Stomach (tissue), 19 donors: ENCODE data around the gene CX3CL1. TPM values are rescaled to one million over a fixed set of nuclear protein-coding genes. Genes with fewer than 3 reads are reported as not detected.

Experiments
- DNase-seq, 2 donors: peaks; one replicate each; pipeline versions ENCODE4 v3.0.0 to v3.0.0-alpha.2; 2013 to 2019
- H3K27ac ChIP-seq, 5 donors: fragments of 200-600 bp in 4 of 5; sonication (generic) in 4 of 5; one replicate each; pipeline ENCODE4 v1.5.1; 2013 to 2019; ENCODE audit warnings: mild to moderate bottlenecking in 1 of 5, moderate library complexity in 1 of 5
- H3K27me3 ChIP-seq, 3 donors: fragments of 200-600 bp; sonication (generic); one replicate each; pipeline ENCODE4 v1.5.1; 2017 to 2019; ENCODE audit warnings: mixed run types in 1 of 3
- H3K36me3 ChIP-seq, 4 donors: fragments of 200-600 bp; sonication (generic); 1 replicate in 3 of 4; 2 replicates in 1 of 4; pipeline ENCODE4 v1.5.1; 2016 to 2019
- H3K4me1 ChIP-seq, 4 donors: fragments of 200-600 bp; sonication (generic); one replicate each; pipeline ENCODE4 v1.5.1; 2016 to 2019
- H3K4me3 ChIP-seq, 4 donors: fragments of 200-600 bp; sonication (generic) in 3 of 4; one replicate each; pipeline ENCODE4 v1.5.1; 2016 to 2019; ENCODE audit warnings: mild to moderate bottlenecking in 1 of 4
- H3K9me3 ChIP-seq, 4 donors: fragments of 200-600 bp; sonication (generic); one replicate each; pipeline ENCODE4 v1.5.1; 2016 to 2019
- CTCF ChIP-seq, 7 experiments: fragments of 450-650 bp in 4 of 7; fragments of 200-600 bp in 3 of 7; sonication (generic) in 3 of 7; IDR thresholded peaks; one replicate each; pipeline ENCODE4 v1.5.1; 2016 to 2019; ENCODE audit warnings: antibody characterized with exemption in 7 of 7, control low read depth in 2 of 7, mild to moderate bottlenecking in 1 of 7
- EP300 ChIP-seq: sonication (generic); formaldehyde crosslinking; IDR thresholded peaks from one replicate; pipeline ENCODE4 v1.6.1; 2017; ENCODE audit warnings: antibody characterized with exemption
- POLR2A ChIP-seq, 4 donors: fragments of 450-650 bp; IDR thresholded peaks; one replicate each; pipeline ENCODE4 v1.6.1; 2016; ENCODE audit warnings: antibody characterized with exemption in 4 of 4, control low read depth in 2 of 4, mild to moderate bottlenecking in 1 of 4, moderate library complexity in 1 of 4
- POLR2AphosphoS5 ChIP-seq, 3 donors: sonication (generic); formaldehyde crosslinking; IDR thresholded peaks; one replicate each; pipeline ENCODE4 v1.6.1; 2016; ENCODE audit warnings: antibody characterized with exemption in 3 of 3
- WGBS, 5 donors: extraction: QIAGEN DNeasy Blood & Tissue Kit in 3 of 5; methylation state at CpG; one replicate each; pipeline versions ENCODE4 v1.1.5 to v1.1.7; 2013 to 2018; 5-methylcytosine and 5-hydroxymethylcytosine counted together
- intact Hi-C: fragments of 100-400 bp; cut with DNase I; formaldehyde crosslinking; loops from one replicate; pipeline ENCODE4 v1.15.1; 2023; ENCODE audit warnings: low total_unique reads
- long read RNA-seq, 10 donors: transcript quantifications; one replicate each; lab custom pipeline, GENCODE V29; 2026
- polyA plus RNA-seq, 3 donors: library from polyadenylated mRNA; stranded (reverse); fragments of 200-250 nt; gene quantifications; one replicate each; pipeline ENCODE4 v1.2.3, GENCODE V29; 2013
- total RNA-seq, 5 donors: library from RNA; depleted of rRNA; stranded (reverse); fragments of >200 nt; gene quantifications; one replicate each; pipeline versions ENCODE4 v1.1.0 to v1.2.3, GENCODE V29; 2014 to 2016
- donor health status: healthy with polysubstance abuse.
- donor health status: Bipolar disorder and iron deficiency.
- donor health status: healthy.

Gene CX3CL1
- total RNA-seq = 10 to 100 TPM in 1 of 5 donors, 1 to 10 TPM in 2, not detected in 2; 1.3 to 43.8 (median 7.1) TPM
- polyA plus RNA-seq = 10 to 100 TPM in 1 of 3 donors, 1 to 10 TPM in 2; 3.2 to 11.5 (median 6.4) TPM
- long read RNA-seq, donor 1, partial matches to known transcripts = 6 of 12 reads
- long read RNA-seq, donor 1, other reads (novel, unspliced or antisense) = 6 of 12 reads
- long read RNA-seq, donor 2 = 0 reads
- long read RNA-seq, donor 3 = 0 reads
- long read RNA-seq, donor 4 = 0 reads
- long read RNA-seq, donor 5, partial matches to known transcripts = 0 of 1 reads
- long read RNA-seq, donor 5, other reads (novel, unspliced or antisense) = 0 of 1 reads
- long read RNA-seq, donor 6, partial matches to known transcripts = 0 of 4 reads
- long read RNA-seq, donor 6, other reads (novel, unspliced or antisense) = 0 of 4 reads
- long read RNA-seq, donor 7 = 0 reads
- long read RNA-seq, donor 8 = 0 reads
- long read RNA-seq, donor 9 = 0 reads
- long read RNA-seq, donor 10, partial matches to known transcripts = 0 of 1 reads
- long read RNA-seq, donor 10, other reads (novel, unspliced or antisense) = 0 of 1 reads

- 15 to 24% (median 16%) methylated on average over 18 to 23 of the region's 23 CpGs for WGBS, 5 donors
- Histone ChIP-seq H3K27me3 (peaks cover 0 to 7% (median 0%) of the 10 kb centered on the region in 3 donors), H3K4me3 (peak within 1 kb of the TSS; percentile 42 to 50 (median 46)), H3K36me3 (no peaks in the 10 kb centered on the region), H3K4me1 (peaks cover 12 to 38% (median 24%) of the 10 kb centered on the region in 4 donors), H3K9me3 (no peaks in the 10 kb centered on the region), H3K27ac (peak within 1 kb of the TSS; percentile 60 to 84 (median 79))
- peak; percentile 40 to 91 for DNase-seq
- intact Hi-C loops = no loop called here
- TF ChIP-seq POLR2A (IDR thresholded peaks at IDR 0.05) (no peak), POLR2AphosphoS5 (IDR thresholded peaks at IDR 0.05) (peak; percentile 53 to 83 (median 71))
These were observed at the start of gene CX3CL1 for GRCh38 chr16:57372372-57373116. TSS of gene CX3CL1 (plus strand) at chr16:57372490. CDS start at chr16:57372569, 79 bp downstream.

- TF ChIP-seq EP300 (no peak), CTCF (IDR thresholded peaks at IDR 0.05) (no peak), POLR2AphosphoS5 (IDR thresholded peaks at IDR 0.05) (no peak)
- 58 to 74% (median 66%) methylated on average over 2 of the region's 2 CpGs for WGBS, 5 donors
- no peaks in the 10 kb centered on the region for H3K4me1 ChIP-seq
These were observed 47.5 kb upstream of the CX3CL1 start for GRCh38 chr16:57324749-57325148.

GRCh38 chr16:57325458-57325857 lies 46.8 kb upstream of the CX3CL1 start:
- Histone ChIP-seq H3K36me3 (no peaks in the 10 kb centered on the region), H3K4me1 (no peaks in the 10 kb centered on the region), H3K27ac (no peak overlapping the region), H3K9me3 (peaks cover 0 to 3% (median 0%) of the 10 kb centered on the region in 4 donors), H3K4me3 (no peak overlapping the region), H3K27me3 (no peaks in the 10 kb centered on the region)
- WGBS, 5 donors = 56 to 75% (median 60%) methylated on average over 1 of the region's 1 CpG
- DNase-seq = no peak
- TF ChIP-seq EP300 (no peak), POLR2A (IDR thresholded peaks at IDR 0.05) (no peak), POLR2AphosphoS5 (IDR thresholded peaks at IDR 0.05) (no peak), CTCF (IDR thresholded peaks at IDR 0.05) (no peak)
- intact Hi-C loops = no loop called here

More at GRCh38 chr16:57324749-57325148, 47.5 kb upstream of the CX3CL1 start:
- Histone ChIP-seq H3K27me3 (no peaks in the 10 kb centered on the region), H3K27ac (no peak overlapping the region), H3K4me3 (no peak overlapping the region), H3K36me3 (no peaks in the 10 kb centered on the region), H3K9me3 (peaks cover 0 to 3% (median 0%) of the 10 kb centered on the region in 4 donors)
- intact Hi-C loops = no loop called here
- no peak for DNase-seq

GRCh38 chr16:57329718-57330327 lies 42.5 kb upstream of the CX3CL1 start:
- peaks cover 0 to 8% (median 3%) of the 10 kb centered on the region in 4 donors for H3K9me3 ChIP-seq
- no peaks in the 10 kb centered on the region for H3K4me1 ChIP-seq
- H3K36me3 ChIP-seq = no peaks in the 10 kb centered on the region
- intact Hi-C loops = no loop called here
- H3K27me3 ChIP-seq = no peaks in the 10 kb centered on the region
- DNase-seq = no peak
- H3K4me3 ChIP-seq = no peak overlapping the region
- TF ChIP-seq CTCF (IDR thresholded peaks at IDR 0.05) (no peak), POLR2AphosphoS5 (IDR thresholded peaks at IDR 0.05) (no peak), EP300 (no peak)
- H3K27ac ChIP-seq = no peak overlapping the region
- 72 to 81% (median 75%) methylated on average over 8 of the region's 8 CpGs for WGBS, 5 donors
